Spleen (tissue), 11 donors: ENCODE data around the gene SPNS2. TPM values are rescaled to one million over a fixed set of nuclear protein-coding genes. Genes with fewer than 3 reads are reported as not detected.

Source experiments
- DNase-seq: peaks from one replicate; pipeline ENCODE4 v3.0.0-alpha.2; 2020
- H3K27ac ChIP-seq, 8 donors: fragments of 200-600 bp; sonication (generic) in 7 of 8; 1 replicate in 4 of 8; 2 replicates in 4 of 8; pipeline versions ENCODE4 v1.5.0 to v1.8.0; 2016 to 2021; ENCODE audit warnings: inconsistent platforms in 4 of 8, mild to moderate bottlenecking in 4 of 8, moderate library complexity in 1 of 8
- H3K27me3 ChIP-seq, 7 donors: fragments of 200-600 bp; sonication (generic) in 6 of 7; replicated peaks in 1 of 7; 1 replicate in 4 of 7; 2 replicates in 3 of 7; pipeline versions ENCODE4 v1.5.0 to v1.8.0; 2016 to 2021; ENCODE audit warnings: inconsistent platforms in 3 of 7, mild to moderate bottlenecking in 1 of 7
- H3K36me3 ChIP-seq, 6 donors: fragments of 200-600 bp; sonication (generic) in 5 of 6; 1 replicate in 4 of 6; 2 replicates in 2 of 6; pipeline versions ENCODE4 v1.5.0 to v1.8.0; 2016 to 2021; ENCODE audit warnings: inconsistent platforms in 2 of 6
- H3K4me1 ChIP-seq, 6 donors: fragments of 200-600 bp; sonication (generic) in 5 of 6; 1 replicate in 3 of 6; 2 replicates in 3 of 6; pipeline versions ENCODE4 v1.5.0 to v1.8.0; 2016 to 2021; ENCODE audit warnings: inconsistent platforms in 3 of 6
- H3K4me3 ChIP-seq, 8 donors: fragments of 200-600 bp; sonication (generic) in 7 of 8; 1 replicate in 4 of 8; 2 replicates in 4 of 8; pipeline versions ENCODE4 v1.5.0 to v1.8.0; 2016 to 2021; ENCODE audit warnings: inconsistent platforms in 4 of 8, mild to moderate bottlenecking in 4 of 8, moderate library complexity in 2 of 8
- H3K9me3 ChIP-seq, 8 donors: fragments of 200-600 bp; sonication (generic) in 7 of 8; 1 replicate in 4 of 8; 2 replicates in 4 of 8; pipeline versions ENCODE4 v1.5.0 to v1.8.0; 2016 to 2021; ENCODE audit warnings: inconsistent platforms in 4 of 8
- POLR2A ChIP-seq, 3 donors: fragments of 450-650 bp; IDR thresholded peaks; one replicate each; pipeline ENCODE4 v1.5.1; 2017; ENCODE audit warnings: antibody characterized with exemption in 3 of 3, mild to moderate bottlenecking in 1 of 3
- POLR2AphosphoS5 ChIP-seq, 3 donors: sonication (generic); formaldehyde crosslinking; IDR thresholded peaks; one replicate each; pipeline ENCODE4 v1.5.1; 2017; ENCODE audit warnings: antibody characterized with exemption in 3 of 3
- WGBS, 5 donors: extraction: QIAGEN DNeasy Blood & Tissue Kit in 3 of 5; methylation state at CpG; one replicate each; pipeline versions ENCODE4 v1.1.5 to v1.1.7; 2013 to 2018; 5-methylcytosine and 5-hydroxymethylcytosine counted together
- intact Hi-C: fragments of 100-400 bp; cut with DNase I; formaldehyde crosslinking; loops from one replicate; pipeline ENCODE4 v1.15.0; 2023; ENCODE audit warnings: low total_unique reads
- polyA plus RNA-seq, 3 donors: library from polyadenylated mRNA; stranded (reverse); fragments of 200-250 nt; gene quantifications; one replicate each; pipeline ENCODE4 v1.2.1, GENCODE V29; 2013
- total RNA-seq, 7 donors: library from RNA; depleted of rRNA in 3 of 7; stranded (reverse); fragments of >200 nt in 3 of 7; fragmentation: NEBNext Ultra II Directional in 4 of 7; extraction: Animal tissue kit (Norgen Biotek cat#: 25700) in 4 of 7; gene quantifications; one replicate each; pipeline versions ENCODE4 v1.1.0 to v1.2.1, GENCODE V29; 2016 to 2021
- TF ChIP-seq, protein P1 (sequence below), 11 experiments: fragments of 200-600 bp in 7 of 11; fragments of 450-650 bp in 4 of 11; sonication (generic) in 4 of 11; IDR thresholded peaks in 8 of 11; conservative IDR thresholded peaks in 3 of 11; 1 replicate in 7 of 11; 2 replicates in 4 of 11; pipeline versions ENCODE4 v1.4.0 to v1.8.0; 2016 to 2021; ENCODE audit warnings: antibody characterized with exemption in 11 of 11, inconsistent platforms in 4 of 11, mild to moderate bottlenecking in 1 of 11
- donor health status: healthy with polysubstance abuse.
- donor health status: DM: no; HTN: no; CAD: no; lungs with moderate emphysema.
- donor health status: DM: no; HTN: no; CAD: no.
- donor health status: Bipolar disorder and iron deficiency.
- donor health status: healthy.
- donor health status: DM: no; HTN: no; CAD: no.
- donor health status: DM: yes; HTN: yes; CAD: no.

The SPNS2 gene
- total and polyA plus RNA-seq, 10 donors, result 8.1 to 53.5 (median 22.9) TPM

DNA sequence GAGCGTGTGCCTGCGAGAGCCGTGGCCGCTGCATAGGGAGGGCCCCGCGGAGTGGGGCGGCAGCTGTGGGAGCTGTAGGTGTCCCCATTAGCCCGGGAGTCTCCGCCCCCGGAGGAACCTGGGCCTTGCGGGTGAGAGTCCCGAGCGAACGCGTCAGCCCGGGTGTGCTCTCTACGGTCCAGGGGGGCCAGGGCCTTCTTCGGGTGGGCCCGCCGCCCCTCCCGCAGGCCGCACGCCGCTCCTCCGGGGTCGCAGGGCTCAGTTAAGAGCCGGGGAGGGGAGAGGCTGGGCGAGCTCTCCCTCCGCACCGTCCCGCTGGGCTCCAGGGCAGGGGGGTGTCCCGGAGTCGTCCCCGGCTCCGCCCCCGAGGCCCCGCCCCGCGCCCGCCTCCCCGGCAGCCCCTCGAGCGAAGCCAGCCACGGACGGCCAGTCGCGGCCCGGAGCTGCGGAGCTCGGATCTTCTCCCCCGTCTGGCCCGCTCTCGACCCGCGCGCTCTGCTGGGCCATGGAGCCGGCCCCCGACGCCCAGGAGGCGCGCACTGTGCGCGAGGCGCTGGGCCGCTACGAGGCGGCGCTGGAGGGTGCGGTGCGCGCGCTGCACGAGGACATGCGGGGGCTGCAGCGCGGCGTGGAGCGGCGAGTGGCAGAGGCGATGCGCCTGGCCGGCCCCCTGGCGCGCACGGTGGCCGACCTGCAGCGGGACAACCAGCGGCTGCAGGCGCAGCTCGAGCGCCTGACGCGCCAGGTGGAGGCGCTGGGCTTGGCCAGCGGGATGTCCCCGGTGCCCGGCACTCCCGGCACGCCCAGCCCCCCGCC lies 85.6 kb downstream of the SPNS2 start, which contains the start of gene SMTNL2:
Gene SMTNL2, plus strand, starts transcription at position 429 of the 816 bp plus-strand sequence. Its CDS starts 77 bp downstream, at position 506.
- peaks cover 4 to 60% (median 33%) of the 10 kb centered on the region in 7 donors for H3K27me3 ChIP-seq
- no peaks in the 10 kb centered on the region for H3K36me3 ChIP-seq
- intact Hi-C loops, result no loop called here
- peaks cover 6 to 21% (median 16%) of the 10 kb centered on the region in 6 donors for H3K4me1 ChIP-seq
- H3K9me3 ChIP-seq, result no peaks in the 10 kb centered on the region
- H3K27ac ChIP-seq, result no peak within 1 kb of the TSS
- peak within 1 kb of the TSS; percentile 21 to 70 (median 46) for H3K4me3 ChIP-seq
- no peak for TF ChIP-seq POLR2A (IDR thresholded peaks at IDR 0.05)
- TF ChIP-seq POLR2AphosphoS5 (IDR thresholded peaks at IDR 0.05), result peak in 2 of 3 donors; percentile 8 to 40
- TF ChIP-seq, protein P1, sequence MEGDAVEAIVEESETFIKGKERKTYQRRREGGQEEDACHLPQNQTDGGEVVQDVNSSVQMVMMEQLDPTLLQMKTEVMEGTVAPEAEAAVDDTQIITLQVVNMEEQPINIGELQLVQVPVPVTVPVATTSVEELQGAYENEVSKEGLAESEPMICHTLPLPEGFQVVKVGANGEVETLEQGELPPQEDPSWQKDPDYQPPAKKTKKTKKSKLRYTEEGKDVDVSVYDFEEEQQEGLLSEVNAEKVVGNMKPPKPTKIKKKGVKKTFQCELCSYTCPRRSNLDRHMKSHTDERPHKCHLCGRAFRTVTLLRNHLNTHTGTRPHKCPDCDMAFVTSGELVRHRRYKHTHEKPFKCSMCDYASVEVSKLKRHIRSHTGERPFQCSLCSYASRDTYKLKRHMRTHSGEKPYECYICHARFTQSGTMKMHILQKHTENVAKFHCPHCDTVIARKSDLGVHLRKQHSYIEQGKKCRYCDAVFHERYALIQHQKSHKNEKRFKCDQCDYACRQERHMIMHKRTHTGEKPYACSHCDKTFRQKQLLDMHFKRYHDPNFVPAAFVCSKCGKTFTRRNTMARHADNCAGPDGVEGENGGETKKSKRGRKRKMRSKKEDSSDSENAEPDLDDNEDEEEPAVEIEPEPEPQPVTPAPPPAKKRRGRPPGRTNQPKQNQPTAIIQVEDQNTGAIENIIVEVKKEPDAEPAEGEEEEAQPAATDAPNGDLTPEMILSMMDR (IDR thresholded peaks at IDR 0.05 in 8 of 11, conservative IDR thresholded peaks at IDR 0.05 in 3 of 11), result peak in 1 of 11 experiments; percentile 5
- WGBS, 5 donors, result 1 to 3% (median 1%) methylated on average over 30 to 100 of the region's 100 CpGs
- peak; percentile 75 for DNase-seq

- WGBS, 5 donors, result 27 to 44% (median 38%) methylated on average over 26 to 57 of the region's 57 CpGs
- Histone ChIP-seq H3K4me1 (peaks cover 6 to 21% (median 16%) of the 10 kb centered on the region in 6 donors), H3K9me3 (no peaks in the 10 kb centered on the region), H3K36me3 (no peaks in the 10 kb centered on the region), H3K27ac (no peak overlapping the region), H3K27me3 (peaks cover 4 to 60% (median 33%) of the 10 kb centered on the region in 7 donors), H3K4me3 (peak overlapping the region in 7 of 8 donors; percentile 37 to 70 (median 49))
- no peak for TF ChIP-seq POLR2A (IDR thresholded peaks at IDR 0.05)
- TF ChIP-seq POLR2AphosphoS5 (IDR thresholded peaks at IDR 0.05), result no peak
- TF ChIP-seq, protein P1 (IDR thresholded peaks at IDR 0.05 in 8 of 11, conservative IDR thresholded peaks at IDR 0.05 in 3 of 11), result no peak
- DNase-seq, result peak; percentile 64
- intact Hi-C loops, result no loop called here
Measured at GRCh38 chr17:4584917-4585637, 86.4 kb downstream of the SPNS2 start.

DNA sequence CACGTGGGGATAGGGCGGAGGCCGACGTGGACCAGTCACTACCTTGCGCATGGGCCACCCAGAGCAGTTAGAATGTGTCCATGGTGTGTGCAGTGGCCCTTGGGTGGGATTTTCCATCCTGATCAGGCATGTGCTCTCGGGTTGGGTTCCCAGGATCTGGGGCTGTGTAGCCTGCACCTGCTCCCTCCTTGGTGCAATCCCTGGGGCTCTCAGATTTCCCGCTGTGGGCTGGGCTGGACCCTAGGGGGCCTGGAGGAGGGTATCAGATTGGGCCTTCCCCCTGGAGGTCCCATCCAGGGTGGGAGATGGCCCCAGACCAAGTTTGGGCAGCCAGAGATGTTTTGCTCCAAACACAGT lies 86.9 kb downstream of the SPNS2 start:
- H3K27me3 ChIP-seq, result peaks cover 4 to 60% (median 33%) of the 10 kb centered on the region in 7 donors
- intact Hi-C loops, result no loop called here
- H3K36me3 ChIP-seq, result no peaks in the 10 kb centered on the region
- TF ChIP-seq, protein P1 (IDR thresholded peaks at IDR 0.05 in 8 of 11, conservative IDR thresholded peaks at IDR 0.05 in 3 of 11), result no peak
- TF ChIP-seq POLR2AphosphoS5 (IDR thresholded peaks at IDR 0.05) (no peak), POLR2A (IDR thresholded peaks at IDR 0.05) (no peak)
- no peak overlapping the region for H3K27ac ChIP-seq
- peak; percentile 42 for DNase-seq
- H3K9me3 ChIP-seq, result no peaks in the 10 kb centered on the region
- 83 to 89% (median 86%) methylated on average over 6 to 7 of the region's 7 CpGs for WGBS, 5 donors
- peaks cover 6 to 21% (median 16%) of the 10 kb centered on the region in 6 donors for H3K4me1 ChIP-seq
- H3K4me3 ChIP-seq, result no peak overlapping the region
